IMR-90 (cell line): Measurements from ENCODE around the gene CDC34. TPM values are rescaled to one million over a fixed set of nuclear protein-coding genes. Genes with fewer than 3 reads are reported as not detected.

ENCODE experiments used
- ATAC-seq: fragments of 200-7000 bp; cut with Tn5 transposase; 2 replicates; pipeline ENCODE4 v1.9.1; 2020; ENCODE audit warnings: low read depth, mild to moderate bottlenecking, moderate library complexity
- BruUV-seq: library from RNA; stranded (reverse); fragments of 400-500 nt; replicated peaks from 2 replicates; lab custom pipeline; 2021; lab: Mats Ljungman, UMichigan
- CTCF ChIA-PET: fragments of 300-600 bp; formaldehyde crosslinking; extraction: SDS; loops from one replicate; lab custom pipeline; 2021; ENCODE audit warnings: antibody characterized with exemption; lab: Yijun Ruan, JAX
- POLR2A ChIA-PET: fragments of 300-600 bp; sonication (Branson Sonifier 250); formaldehyde crosslinking; loops from one replicate; lab custom pipeline; 2022; ENCODE audit warnings: antibody characterized with exemption; ENCODE audit not compliant: unreplicated experiment; lab: Charles Lee
- DNase-seq: peaks from one replicate; pipeline ENCODE4 v3.0.0; 2013
- H2AFZ ChIP-seq: replicated peaks from 2 replicates; pipeline ENCODE3; 2013; ENCODE audit warnings: low read length, mild to moderate bottlenecking; ENCODE audit not compliant: poor library complexity
- H2AK5ac ChIP-seq: 2 replicates; pipeline ENCODE4 v1.6.1; 2013; ENCODE audit warnings: low read depth, low read length, inconsistent platforms
- H2AK9ac ChIP-seq: replicated peaks from 2 replicates; pipeline ENCODE3; 2013; ENCODE audit warnings: mild to moderate bottlenecking, low read depth, low read length, moderate library complexity; ENCODE audit not compliant: poor library complexity
- H2BK120ac ChIP-seq: 2 replicates; pipeline ENCODE4 v1.6.1; 2013; ENCODE audit warnings: low read depth, low read length, inconsistent platforms
- H2BK15ac ChIP-seq: 3 replicates; pipeline ENCODE4 v1.6.1; 2013; ENCODE audit warnings: low read depth, low read length, inconsistent platforms
- H2BK20ac ChIP-seq: 2 replicates; pipeline ENCODE4 v1.6.1; 2013; ENCODE audit warnings: low read depth, mild to moderate bottlenecking, inconsistent platforms, low read length, moderate library complexity
- H2BK5ac ChIP-seq: 2 replicates; pipeline ENCODE4 v1.6.1; 2013; ENCODE audit warnings: mild to moderate bottlenecking, low read depth, low read length, inconsistent platforms; ENCODE audit not compliant: poor library complexity, severe bottlenecking
- H3K14ac ChIP-seq: replicated peaks from 2 replicates; pipeline ENCODE4 v1.6.1; 2013; ENCODE audit warnings: low read depth, low read length, inconsistent platforms
- H3K18ac ChIP-seq: 2 replicates; pipeline ENCODE4 v1.6.1; 2013; ENCODE audit warnings: low read depth, low read length, control low read depth
- H3K23ac ChIP-seq: 2 replicates; pipeline ENCODE4 v1.6.1; 2013; ENCODE audit warnings: low read depth, low read length, inconsistent platforms
- H3K27ac ChIP-seq: 2 replicates; pipeline ENCODE4 v1.5.1; 2013; ENCODE audit warnings: mild to moderate bottlenecking, control low read depth, low read length; ENCODE audit not compliant: insufficient read depth
- H3K27me3 ChIP-seq: 2 replicates; pipeline ENCODE4 v1.6.1; 2013; ENCODE audit warnings: low read length; ENCODE audit not compliant: control insufficient read depth, insufficient read depth
- H3K36me3 ChIP-seq: 2 replicates; pipeline ENCODE4 v1.6.1; 2013; ENCODE audit warnings: low read length, mixed read lengths; ENCODE audit not compliant: control insufficient read depth, insufficient read depth
- H3K4ac ChIP-seq: 2 replicates; pipeline ENCODE4 v1.6.1; 2013; ENCODE audit warnings: low read depth, low read length, inconsistent platforms
- H3K4me1 ChIP-seq: 2 replicates; pipeline ENCODE4 v1.6.1; 2013; ENCODE audit warnings: low read length, mixed read lengths; ENCODE audit not compliant: control insufficient read depth, insufficient read depth
- H3K4me2 ChIP-seq: 2 replicates; pipeline ENCODE4 v1.6.1; 2013; ENCODE audit warnings: low read depth, mild to moderate bottlenecking, control low read depth, low read length, moderate library complexity
- H3K4me3 ChIP-seq: 2 replicates; pipeline ENCODE4 v1.5.1; 2013; ENCODE audit warnings: low read depth, mild to moderate bottlenecking, control low read depth, low read length, moderate library complexity; ENCODE audit not compliant: insufficient read depth
- H3K56ac ChIP-seq: 2 replicates; pipeline ENCODE4 v1.6.1; 2013; ENCODE audit warnings: low read length, inconsistent platforms; ENCODE audit not compliant: insufficient read depth; ENCODE audit errors: extremely low read depth
- H3K79me1 ChIP-seq, 2 experiments: 2 replicates each; pipeline ENCODE4 v1.6.1; 2013; ENCODE audit warnings: low read length in 2 of 2, inconsistent platforms in 1 of 2, low read depth in 1 of 2
- H3K9ac ChIP-seq: 2 replicates; pipeline ENCODE4 v1.6.1; 2013; ENCODE audit warnings: low read depth, low read length, control low read depth
- H3K9me1 ChIP-seq: 2 replicates; pipeline ENCODE4 v1.6.1; 2013; ENCODE audit warnings: low read length, inconsistent platforms; ENCODE audit not compliant: insufficient read depth
- H3K9me3 ChIP-seq: 2 replicates; pipeline ENCODE4 v1.6.1; 2013; ENCODE audit warnings: low read length; ENCODE audit not compliant: control insufficient read depth, insufficient read depth
- H4K20me1 ChIP-seq: 2 replicates; pipeline ENCODE4 v1.6.1; 2013; ENCODE audit warnings: low read length, inconsistent platforms; ENCODE audit not compliant: insufficient read depth
- H4K5ac ChIP-seq: 2 replicates; pipeline ENCODE4 v1.6.1; 2013; ENCODE audit warnings: mild to moderate bottlenecking, low read depth, low read length, control low read depth
- H4K8ac ChIP-seq, 2 experiments: 2 replicates each; pipeline ENCODE4 v1.6.1; 2013; ENCODE audit warnings: low read depth in 2 of 2, low read length in 2 of 2, control low read depth in 1 of 2, inconsistent platforms in 1 of 2
- H4K91ac ChIP-seq: 2 replicates; pipeline ENCODE4 v1.6.1; 2013; ENCODE audit warnings: low read depth, low read length, inconsistent platforms; ENCODE audit not compliant: insufficient read depth
- BHLHE40 ChIP-seq: fragments of 150-350 bp; IDR thresholded peaks from 2 replicates; pipeline ENCODE4 v1.6.1; 2016; ENCODE audit warnings: mild to moderate bottlenecking, low read depth, low read length
- CEBPB ChIP-seq: IDR thresholded peaks from 2 replicates; pipeline ENCODE4 v1.6.1; 2012; ENCODE audit warnings: low read depth, low read length, improper control_type of control experiment
- CHD1 ChIP-seq: IDR thresholded peaks from 2 replicates; pipeline ENCODE4 v1.6.1; 2012; ENCODE audit warnings: low read depth, low read length, improper control_type of control experiment
- FOS ChIP-seq: fragments of 150-350 bp; IDR thresholded peaks from 2 replicates; pipeline ENCODE4 v1.6.1; 2016; ENCODE audit warnings: low read depth, low read length
- MAFK ChIP-seq: IDR thresholded peaks from 2 replicates; pipeline ENCODE4 v1.6.1; 2012; ENCODE audit warnings: low read depth, low read length, improper control_type of control experiment
- MXI1 ChIP-seq: IDR thresholded peaks from 2 replicates; pipeline ENCODE4 v1.6.1; 2012; ENCODE audit warnings: low read depth, mild to moderate bottlenecking, low read length, moderate library complexity, borderline replicate concordance
- NFE2L2 ChIP-seq: fragments of 150-350 bp; IDR thresholded peaks from 2 replicates; pipeline ENCODE4 v1.6.1; 2016; ENCODE audit warnings: low read depth, mild to moderate bottlenecking, low read length
- RCOR1 ChIP-seq: IDR thresholded peaks from 2 replicates; pipeline ENCODE4 v1.6.1; 2012; ENCODE audit warnings: mild to moderate bottlenecking, low read length, improper control_type of control experiment; ENCODE audit not compliant: insufficient replicate concordance
- SMC3 ChIP-seq: fragments of 150-350 bp; IDR thresholded peaks from 2 replicates; pipeline ENCODE4 v1.6.1; 2016; ENCODE audit warnings: low read depth, mild to moderate bottlenecking, antibody characterized with exemption, low read length, moderate library complexity
- WGBS, 2 experiments: methylation state at CpG; one replicate each; pipeline versions ENCODE4 v1.1.5 to v1.1.7; 2013; ENCODE audit warnings: missing lambda C conversion rate in 2 of 2; ENCODE audit not compliant: insufficient read length in 1 of 2; ENCODE audit errors: extremely low coverage in 2 of 2; 5-methylcytosine and 5-hydroxymethylcytosine counted together
- dilution Hi-C: fragments of 300-500 bp; cut with HindIII; formaldehyde crosslinking; loops from one replicate; pipeline ENCODE4 v1.14.3; 2018; ENCODE audit warnings: low sequenced_read_pairs; ENCODE audit not compliant: unreplicated experiment
- in situ Hi-C: fragments of 300-500 bp; cut with MboI; formaldehyde crosslinking; loops from 3 replicates; pipeline ENCODE4 v1.14.3; 2019; ENCODE audit warnings: low sequenced_read_pairs, inconsistent platforms, mixed read lengths
- intact Hi-C: fragments of 100-400 bp; cut with micrococcal nuclease; formaldehyde crosslinking; loops from 2 replicates; pipeline ENCODE4 v1.10.0; 2022
- polyA plus RNA-seq, 3 experiments: library from polyadenylated mRNA; depleted of rRNA; stranded (reverse); fragments of >200 nt; gene quantifications; 2 replicates each; pipeline ENCODE4 v1.2.3, GENCODE V29; 2012; ENCODE audit warnings: low replicate concordance in 1 of 3
- total RNA-seq: library from RNA; depleted of rRNA; stranded (reverse); fragments of >200 nt; gene quantifications from 2 replicates; pipeline ENCODE4 v1.2.3, GENCODE V29; 2012
- TF ChIP-seq, protein P1 (sequence below): fragments of 150-350 bp; IDR thresholded peaks from 2 replicates; pipeline ENCODE4 v1.6.1; 2017; ENCODE audit warnings: mild to moderate bottlenecking, antibody characterized with exemption, low read length, low read depth

Gene CDC34
- total and polyA plus RNA-seq, 2 of the 4 experiments (the other 2 are of a cell fraction): 35.7 to 68.9 TPM

DNA sequence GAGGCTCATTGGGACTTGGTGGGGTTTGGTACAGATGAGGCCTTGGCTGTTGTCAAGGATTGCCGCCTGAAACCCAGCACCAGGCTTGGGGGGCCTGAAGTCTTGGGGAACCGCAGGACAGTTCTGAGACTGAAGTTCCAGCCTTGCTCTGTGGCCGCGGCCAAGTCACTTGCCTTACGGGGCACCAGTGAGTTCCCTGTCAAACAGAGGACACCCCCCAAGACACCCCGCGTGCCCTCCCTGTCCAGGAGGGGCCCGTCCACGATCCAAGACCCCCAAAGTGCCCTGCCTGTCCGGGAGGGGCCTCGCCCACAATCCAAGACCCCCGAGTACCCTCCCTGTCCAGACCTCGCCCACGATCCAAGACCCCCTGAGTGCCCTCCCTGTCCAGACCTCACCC is 2.5 kb downstream of the CDC34 start:
- Histone ChIP-seq H2BK15ac (no peak overlapping the region), H2BK120ac (no peak overlapping the region), H2BK20ac (no peak overlapping the region), H3K4me2 (peak overlapping the region; percentile 98; the same call in 1 of the 2 replicates), H2BK5ac (no peak overlapping the region), H3K23ac (0 out of 2 replicates have a peak overlapping the region, but pooled peaks have one; percentile 31), H3K9me1 (peaks cover 4% of the 10 kb centered on the region; the same call in 1 of the 2 replicates), H3K9me3 (no peaks in the 10 kb centered on the region), H3K79me1 (peaks cover 11 to 57% of the 10 kb centered on the region in 2 experiments), H4K20me1 (peaks cover 51% of the 10 kb centered on the region), H3K18ac (no peak overlapping the region), H2AK5ac (no peak overlapping the region), H3K4me3 (no peak overlapping the region), H3K56ac (no peak overlapping the region), H3K36me3 (peaks cover 32% of the 10 kb centered on the region), H2AK9ac (no peak overlapping the region), H3K9ac (0 out of 2 replicates have a peak overlapping the region, but pooled peaks have one; percentile 92), H3K27me3 (no peaks in the 10 kb centered on the region), H4K8ac (no peak overlapping the region), H3K4ac (no peak overlapping the region), H4K5ac (no peak overlapping the region), H3K14ac (no peak overlapping the region), H4K91ac (no peak overlapping the region), H3K4me1 (peaks cover 8% of the 10 kb centered on the region), H3K27ac (no peak overlapping the region), H2AFZ (no peak overlapping the region)
- dilution Hi-C loops: no loop called here
- CTCF ChIA-PET: no interaction called here
- DNase-seq (no peak), ATAC-seq (no peak)
- POLR2A ChIA-PET: no interaction called here
- TF ChIP-seq RCOR1 (no peak), CHD1 (no peak), FOS (no peak), MAFK (no peak), SMC3 (no peak), BHLHE40 (no peak), MXI1 (no peak), CEBPB (no peak), NFE2L2 (no peak)
- TF ChIP-seq, protein P1, sequence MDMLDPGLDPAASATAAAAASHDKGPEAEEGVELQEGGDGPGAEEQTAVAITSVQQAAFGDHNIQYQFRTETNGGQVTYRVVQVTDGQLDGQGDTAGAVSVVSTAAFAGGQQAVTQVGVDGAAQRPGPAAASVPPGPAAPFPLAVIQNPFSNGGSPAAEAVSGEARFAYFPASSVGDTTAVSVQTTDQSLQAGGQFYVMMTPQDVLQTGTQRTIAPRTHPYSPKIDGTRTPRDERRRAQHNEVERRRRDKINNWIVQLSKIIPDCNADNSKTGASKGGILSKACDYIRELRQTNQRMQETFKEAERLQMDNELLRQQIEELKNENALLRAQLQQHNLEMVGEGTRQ: no peak
- in situ Hi-C loops: no loop called here
- 100% methylated on average over 2 of the region's 14 CpGs; no CpG with 5 or more reads in 1 of the 2 experiments for WGBS, 2 experiments
- intact Hi-C loops: no loop called here
- BruUV-seq: no TSS peak
